ENCODE measurements around the gene DIO3. TPM values are rescaled to one million over a fixed set of nuclear protein-coding genes. Genes with fewer than 3 reads are reported as not detected.

The DIO3 gene
- total and polyA plus RNA-seq, 2 of the 4 experiments (the other 2 are of a cell fraction), result not detected

GRCh38 chr14:101543814-101544213 lies 17.5 kb upstream of the DIO3 start:
- H3K23ac ChIP-seq (ENCODE audit: low read depth, low read length), result no peak overlapping the region
- ChIA-PET CTCF (no interaction called here), POLR2A (ENCODE audit: unreplicated experiment) (no interaction called here)
- no peaks in the 10 kb centered on the region for H3K79me1 ChIP-seq (ENCODE audit: low read depth in 1 of 2, low read length in 2 of 2)
- no TSS peak for BruUV-seq (replicated peaks)
- H3K4me1 ChIP-seq (ENCODE audit: control insufficient read depth, insufficient read depth, low read length), result no peaks in the 10 kb centered on the region
- H3K18ac ChIP-seq (ENCODE audit: low read depth, low read length), result no peak overlapping the region
- no peaks in the 10 kb centered on the region for H3K36me3 ChIP-seq (ENCODE audit: control insufficient read depth, insufficient read depth, low read length)
- H3K9ac ChIP-seq (ENCODE audit: low read depth, low read length), result no peak overlapping the region
- dilution Hi-C loops (cut with HindIII; ENCODE audit: low sequenced_read_pairs, unreplicated experiment) (no loop called here), in situ Hi-C loops (cut with MboI; ENCODE audit: low sequenced_read_pairs) (no loop called here), intact Hi-C loops (cut with micrococcal nuclease) (no loop called here)
- H3K9me3 ChIP-seq (ENCODE audit: control insufficient read depth, insufficient read depth, low read length), result peaks cover 11% of the 10 kb centered on the region
- H3K56ac ChIP-seq (ENCODE audit: extremely low read depth, insufficient read depth, low read length), result no peak overlapping the region
- TF ChIP-seq CEBPB (IDR thresholded peaks at IDR 0.05; ENCODE audit: low read depth, low read length) (no peak), RAD21 (IDR thresholded peaks at IDR 0.05; ENCODE audit: low read length) (no peak), RFX5 (IDR thresholded peaks at IDR 0.05; ENCODE audit: low read depth, low read length) (no peak), MAFK (IDR thresholded peaks at IDR 0.05; ENCODE audit: low read depth, low read length) (no peak), CHD1 (IDR thresholded peaks at IDR 0.05; ENCODE audit: low read depth, low read length) (no peak), POLR2A (IDR thresholded peaks at IDR 0.05; ENCODE audit: low read depth, low read length) (no peak), BHLHE40 (IDR thresholded peaks at IDR 0.05; ENCODE audit: low read depth, low read length) (no peak), CTCF (conservative IDR thresholded peaks at IDR 0.05; ENCODE audit: low read depth, low read length) (no peak), SMC3 (IDR thresholded peaks at IDR 0.05; ENCODE audit: low read depth, low read length) (no peak)
- DNase-seq (no peak), ATAC-seq (ENCODE audit: low read depth) (no peak)
- no peak overlapping the region for H2AK5ac ChIP-seq (ENCODE audit: low read depth, low read length)
- no peak overlapping the region for H4K91ac ChIP-seq (ENCODE audit: insufficient read depth, low read depth, low read length)
- no peak overlapping the region for H2BK120ac ChIP-seq (ENCODE audit: low read depth, low read length)
- no peaks in the 10 kb centered on the region for H3K9me1 ChIP-seq (ENCODE audit: insufficient read depth, low read length)
- H2BK20ac ChIP-seq (ENCODE audit: low read depth, low read length), result no peak overlapping the region
- H4K5ac ChIP-seq (ENCODE audit: low read depth, low read length), result no peak overlapping the region
- H3K27ac ChIP-seq (ENCODE audit: insufficient read depth, low read length), result no peak overlapping the region
- no peak overlapping the region for H2BK5ac ChIP-seq (ENCODE audit: low read depth, low read length, poor library complexity, severe bottlenecking)
- H3K27me3 ChIP-seq (ENCODE audit: control insufficient read depth, insufficient read depth, low read length), result peaks cover 12% of the 10 kb centered on the region; the same call in 1 of the 2 replicates
- H3K14ac ChIP-seq (replicated peaks; ENCODE audit: low read depth, low read length), result no peak overlapping the region
- no peak overlapping the region for H3K4ac ChIP-seq (ENCODE audit: low read depth, low read length)
- no peak overlapping the region for H2AFZ ChIP-seq (replicated peaks; ENCODE audit: low read length, poor library complexity)
- H2BK15ac ChIP-seq (ENCODE audit: low read depth, low read length), result no peak overlapping the region
- no peak overlapping the region for H3K4me2 ChIP-seq (ENCODE audit: low read depth, low read length)
- H3K4me3 ChIP-seq (ENCODE audit: insufficient read depth, low read depth, low read length), result no peak overlapping the region
- H2AK9ac ChIP-seq (replicated peaks; ENCODE audit: low read depth, low read length, poor library complexity), result no peak overlapping the region
- H4K20me1 ChIP-seq (ENCODE audit: insufficient read depth, low read length), result no peaks in the 10 kb centered on the region
- H4K8ac ChIP-seq (ENCODE audit: low read depth in 2 of 2, low read length in 2 of 2), result no peak overlapping the region
- 85% methylated on average over 9 of the region's 16 CpGs; no CpG with 5 or more reads in 1 of the 2 experiments for WGBS, 2 experiments (ENCODE audit: extremely low coverage in 2 of 2, insufficient read length in 1 of 2)

All from IMR-90 (cell line).